Gastrocnemius medialis (tissue), 4 donors: ENCODE results near the gene FPGT.

Experiments used
- CTCF ChIP-seq, 5 experiments: fragments of 450-650 bp in 3 of 5; fragments of 200-600 bp in 2 of 5; sonication (generic) in 2 of 5; IDR thresholded peaks in 4 of 5; conservative IDR thresholded peaks in 1 of 5; 1 replicate in 4 of 5; 2 replicates in 1 of 5; pipeline ENCODE4 v1.5.1; 2016 to 2019; ENCODE audit warnings: antibody characterized with exemption in 5 of 5, mild to moderate bottlenecking in 3 of 5, moderate library complexity in 3 of 5
- POLR2A ChIP-seq, 2 donors: fragments of 450-650 bp; IDR thresholded peaks; one replicate each; pipeline ENCODE4 v1.6.1; 2017; ENCODE audit warnings: antibody characterized with exemption in 2 of 2, mild to moderate bottlenecking in 2 of 2, moderate library complexity in 2 of 2

GRCh38 chr1:74199504-74199903, 1.5 kb downstream of the FPGT start:
- TF ChIP-seq CTCF (IDR thresholded peaks at IDR 0.05 in 4 of 5, conservative IDR thresholded peaks at IDR 0.05 in 1 of 5), result no peak
- TF ChIP-seq POLR2A (IDR thresholded peaks at IDR 0.05), result no peak
